ENCODE measurements around the gene MMP23B.
"Not testable (repeated sequence)": the region's sequence is repeated elsewhere in the genome, so short reads cannot be mapped to it uniquely, and the experiment has no call there.

Gene MMP23B

DNA sequence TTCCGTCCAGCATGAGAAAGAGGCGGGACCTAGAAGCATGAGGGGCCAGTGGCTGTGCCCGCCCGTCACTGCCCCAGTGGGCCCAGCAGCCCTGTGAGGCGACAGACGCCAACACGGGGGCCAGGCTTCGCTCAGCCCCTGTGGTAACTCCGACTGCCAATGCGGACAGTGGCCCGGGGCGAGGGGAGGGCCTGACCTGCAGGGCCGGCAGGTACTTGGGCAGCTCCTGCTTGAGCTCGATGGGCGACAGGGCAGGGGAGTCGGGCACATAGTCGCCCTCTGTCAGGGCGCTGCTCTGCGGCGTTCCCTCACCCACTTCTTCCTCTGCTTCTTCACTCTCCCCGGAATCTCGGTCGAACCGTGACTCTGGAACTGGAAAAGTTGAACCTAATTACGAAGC is 8.1 kb downstream of the MMP23B start:
- H3K36me3 ChIP-seq, result peaks cover 55% of the 10 kb centered on the region
- not testable (repeated sequence) for H3K4me3 ChIP-seq (ENCODE audit: low read depth in 1 of 2, low read length in 1 of 2); H3K9me3 ChIP-seq; H3K27me3 ChIP-seq; H3K27ac ChIP-seq; H3K4me1 ChIP-seq (ENCODE audit: control insufficient read depth in 1 of 2, insufficient read depth in 1 of 2, low read depth in 1 of 2, low read length in 1 of 2)

DNA sequence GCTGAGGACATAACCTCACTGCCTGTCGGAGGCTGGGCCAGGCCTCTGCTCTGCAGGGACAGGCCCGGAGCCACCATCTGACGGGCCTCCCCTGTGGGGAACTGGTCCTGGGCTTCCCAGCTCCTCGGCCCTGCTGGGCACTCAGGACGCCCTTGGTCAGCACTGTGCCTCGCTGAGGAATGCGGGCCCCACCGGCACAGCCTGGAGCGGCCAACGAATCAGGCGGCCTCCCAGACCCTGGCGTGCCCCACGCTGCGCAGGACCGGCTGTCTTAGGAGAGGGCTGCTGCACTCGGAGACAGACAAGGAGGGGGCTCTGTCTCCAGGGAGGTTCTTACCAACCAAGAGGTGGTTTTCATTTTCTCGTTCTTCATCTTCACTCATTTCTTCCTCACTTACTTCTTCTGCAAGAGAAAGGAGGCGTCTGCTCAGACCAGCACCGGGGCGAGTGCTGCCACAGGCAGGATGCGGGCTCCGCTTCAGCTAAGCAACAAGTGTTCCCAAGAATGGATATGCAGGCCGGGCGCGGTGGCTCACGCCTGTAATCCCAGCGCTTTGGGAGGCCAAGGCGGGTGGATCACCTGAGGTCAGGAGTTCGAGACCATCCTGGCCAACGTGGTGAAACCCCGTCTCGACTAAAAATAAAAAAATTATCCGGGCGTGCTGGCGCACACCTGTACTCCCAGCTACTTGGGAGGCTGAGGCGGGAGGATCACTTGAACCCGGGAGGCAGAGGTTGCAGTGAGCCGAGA is 8.9 kb downstream of the MMP23B start:
- H3K27ac ChIP-seq; H3K9me3 ChIP-seq; H3K27me3 ChIP-seq; H3K4me1 ChIP-seq (ENCODE audit: control insufficient read depth in 1 of 2, insufficient read depth in 1 of 2, low read depth in 1 of 2, low read length in 1 of 2); H3K4me3 ChIP-seq (ENCODE audit: low read depth in 1 of 2, low read length in 1 of 2): not testable (repeated sequence)
- H3K36me3 ChIP-seq, result peaks cover 58% of the 10 kb centered on the region

DNA sequence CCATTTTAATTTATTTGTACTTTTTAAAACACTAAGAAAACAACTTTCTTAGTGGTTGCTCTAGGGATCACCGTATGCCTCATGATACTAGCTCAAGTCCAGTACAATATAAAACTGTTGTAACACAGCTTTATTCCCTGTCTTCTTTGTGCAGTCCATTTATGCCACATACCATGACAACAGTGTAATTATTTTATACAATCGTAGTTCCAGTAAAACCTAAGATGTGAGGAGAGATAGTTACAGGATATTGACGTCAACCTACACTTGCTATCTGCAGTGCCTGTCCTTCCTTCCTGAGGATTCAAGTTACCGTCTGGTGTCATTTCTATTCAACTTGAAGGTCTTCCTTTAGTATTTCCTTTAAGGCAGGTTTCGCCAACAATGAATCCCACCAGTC is 14.4 kb downstream of the MMP23B start:
- not testable (repeated sequence) for H3K27me3 ChIP-seq; H3K4me3 ChIP-seq (ENCODE audit: low read depth in 1 of 2, low read length in 1 of 2); H3K9me3 ChIP-seq; H3K4me1 ChIP-seq (ENCODE audit: control insufficient read depth in 1 of 2, insufficient read depth in 1 of 2, low read depth in 1 of 2, low read length in 1 of 2); H3K27ac ChIP-seq
- peaks cover 49% of the 10 kb centered on the region for H3K36me3 ChIP-seq

DNA sequence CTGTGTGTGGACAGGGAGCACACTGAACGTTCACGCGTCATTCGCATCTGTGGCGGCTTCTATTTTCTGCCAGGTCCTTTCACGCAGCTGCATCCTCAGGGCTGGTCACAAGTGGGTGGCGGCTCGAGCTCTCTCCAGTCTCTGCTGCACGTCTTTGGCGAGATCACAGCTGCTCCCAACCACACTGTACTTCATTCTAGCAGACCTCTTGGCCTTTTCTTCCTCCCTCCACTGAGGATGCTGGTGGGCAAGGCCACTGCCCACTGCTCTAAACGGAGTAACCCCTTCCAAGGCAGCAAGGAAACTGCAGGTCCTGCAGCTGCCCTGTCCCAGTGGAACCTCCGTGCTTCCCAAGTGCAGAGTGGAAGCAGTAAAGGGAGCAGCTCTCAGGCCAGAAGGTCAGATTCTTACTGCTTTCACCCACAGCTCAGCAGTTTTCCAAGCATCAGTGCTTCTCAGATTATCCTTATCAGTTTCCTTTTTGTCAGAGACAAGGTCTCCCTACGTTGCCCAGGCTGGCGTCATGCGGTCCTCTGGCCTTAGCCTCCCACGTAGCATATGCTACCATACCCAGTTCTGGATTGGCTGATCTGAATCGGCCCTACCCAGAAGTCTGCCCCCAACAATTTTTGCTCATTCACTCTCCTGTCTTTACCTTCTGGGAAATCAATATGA is 15.7 kb downstream of the MMP23B start:
- H3K4me1 ChIP-seq (ENCODE audit: control insufficient read depth in 1 of 2, insufficient read depth in 1 of 2, low read depth in 1 of 2, low read length in 1 of 2); H3K27me3 ChIP-seq; H3K4me3 ChIP-seq (ENCODE audit: low read depth in 1 of 2, low read length in 1 of 2); H3K9me3 ChIP-seq; H3K27ac ChIP-seq: not testable (repeated sequence)
- peaks cover 58% of the 10 kb centered on the region for H3K36me3 ChIP-seq

DNA sequence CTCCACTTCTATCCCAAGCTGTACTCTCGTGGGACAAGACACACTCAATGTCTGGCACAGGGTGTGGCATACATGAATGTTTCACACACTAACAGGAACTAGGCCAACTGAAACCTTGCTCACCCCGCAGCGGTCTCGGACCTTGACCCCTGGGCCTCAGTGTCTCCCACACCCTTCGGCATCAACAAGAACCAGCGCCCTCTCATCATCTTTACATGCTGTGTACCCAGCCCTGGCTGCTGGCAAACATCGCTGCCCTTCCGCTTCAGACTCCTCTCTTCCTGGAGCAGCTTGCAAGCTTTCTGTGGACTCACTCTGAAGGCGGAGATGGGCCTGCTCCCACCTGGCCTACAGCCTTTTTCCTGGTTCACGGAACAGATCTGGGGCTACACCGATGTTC is 16.3 kb downstream of the MMP23B start:
- not testable (repeated sequence) for H3K4me3 ChIP-seq (ENCODE audit: low read depth in 1 of 2, low read length in 1 of 2); H3K27me3 ChIP-seq; H3K27ac ChIP-seq; H3K4me1 ChIP-seq (ENCODE audit: control insufficient read depth in 1 of 2, insufficient read depth in 1 of 2, low read depth in 1 of 2, low read length in 1 of 2); H3K9me3 ChIP-seq
- H3K36me3 ChIP-seq, result peaks cover 63% of the 10 kb centered on the region

DNA sequence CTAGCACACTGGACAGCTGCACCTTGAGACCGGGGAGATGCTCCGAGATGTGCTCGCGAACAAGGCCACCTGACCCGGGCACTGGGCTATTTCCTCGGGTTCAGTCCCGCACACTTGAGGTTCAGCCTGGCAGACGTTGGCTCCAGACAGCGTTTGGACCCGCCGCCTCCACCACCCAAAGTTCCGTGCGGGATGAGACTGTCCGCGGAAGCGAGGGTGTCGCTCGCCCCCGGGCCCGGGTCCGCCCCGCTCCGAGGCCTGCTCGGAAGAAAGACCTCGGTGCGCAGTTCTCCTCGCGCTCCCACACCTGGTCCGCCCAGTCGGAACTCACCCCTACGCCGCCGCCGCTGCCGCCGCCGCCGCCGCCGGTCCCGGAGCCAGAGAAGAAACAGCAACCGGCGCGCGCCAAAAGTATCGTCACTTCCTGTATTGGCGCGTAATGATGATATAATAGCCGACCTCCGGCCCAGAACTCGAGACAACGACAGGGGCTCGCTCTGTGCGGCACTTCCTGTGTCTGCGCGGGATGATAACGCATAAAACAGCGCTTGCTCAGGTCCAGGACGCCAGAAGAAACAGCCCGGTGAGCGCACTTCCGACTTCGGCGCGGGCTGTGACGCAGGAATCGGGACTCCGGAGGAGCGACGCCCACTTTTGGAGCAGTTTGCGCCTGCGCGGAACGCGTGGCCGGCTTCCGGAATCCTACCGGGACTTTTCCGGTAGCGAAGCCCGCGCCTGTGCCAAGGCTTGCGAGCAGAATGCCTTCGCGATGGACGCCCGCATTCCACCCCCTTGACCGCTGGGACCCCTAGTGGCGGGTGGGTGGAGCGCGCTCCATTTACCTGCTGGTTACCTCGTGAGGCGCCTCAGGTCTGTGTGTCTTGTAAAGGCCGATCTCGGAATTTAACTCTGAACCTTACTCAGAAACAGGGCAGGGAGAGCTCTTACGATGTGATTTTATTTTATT is 26.9 kb downstream of the MMP23B start, which contains the start of gene CDK11B:
Gene CDK11B, minus strand, starts transcription at position 422 of the 967 bp plus-strand sequence. CDS start 1,519 bp downstream, outside the sequence.
- peaks cover 11 to 24% of the 10 kb centered on the region in 2 experiments for H3K4me1 ChIP-seq (ENCODE audit: control insufficient read depth in 1 of 2, insufficient read depth in 1 of 2, low read depth in 1 of 2, low read length in 1 of 2)
- peaks cover 33% of the 10 kb centered on the region for H3K36me3 ChIP-seq
- H3K9me3 ChIP-seq, H3K27me3 ChIP-seq: not testable (repeated sequence)
- H3K4me3 ChIP-seq (ENCODE audit: low read depth in 1 of 2, low read length in 1 of 2), result peak within 1 kb of the TSS; percentile 73 to 81
- TF ChIP-seq, protein P1, sequence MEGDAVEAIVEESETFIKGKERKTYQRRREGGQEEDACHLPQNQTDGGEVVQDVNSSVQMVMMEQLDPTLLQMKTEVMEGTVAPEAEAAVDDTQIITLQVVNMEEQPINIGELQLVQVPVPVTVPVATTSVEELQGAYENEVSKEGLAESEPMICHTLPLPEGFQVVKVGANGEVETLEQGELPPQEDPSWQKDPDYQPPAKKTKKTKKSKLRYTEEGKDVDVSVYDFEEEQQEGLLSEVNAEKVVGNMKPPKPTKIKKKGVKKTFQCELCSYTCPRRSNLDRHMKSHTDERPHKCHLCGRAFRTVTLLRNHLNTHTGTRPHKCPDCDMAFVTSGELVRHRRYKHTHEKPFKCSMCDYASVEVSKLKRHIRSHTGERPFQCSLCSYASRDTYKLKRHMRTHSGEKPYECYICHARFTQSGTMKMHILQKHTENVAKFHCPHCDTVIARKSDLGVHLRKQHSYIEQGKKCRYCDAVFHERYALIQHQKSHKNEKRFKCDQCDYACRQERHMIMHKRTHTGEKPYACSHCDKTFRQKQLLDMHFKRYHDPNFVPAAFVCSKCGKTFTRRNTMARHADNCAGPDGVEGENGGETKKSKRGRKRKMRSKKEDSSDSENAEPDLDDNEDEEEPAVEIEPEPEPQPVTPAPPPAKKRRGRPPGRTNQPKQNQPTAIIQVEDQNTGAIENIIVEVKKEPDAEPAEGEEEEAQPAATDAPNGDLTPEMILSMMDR (IDR thresholded peaks at IDR 0.05), result peak; percentile 43
- H3K27ac ChIP-seq, result peak within 1 kb of the TSS; percentile 100

DNA sequence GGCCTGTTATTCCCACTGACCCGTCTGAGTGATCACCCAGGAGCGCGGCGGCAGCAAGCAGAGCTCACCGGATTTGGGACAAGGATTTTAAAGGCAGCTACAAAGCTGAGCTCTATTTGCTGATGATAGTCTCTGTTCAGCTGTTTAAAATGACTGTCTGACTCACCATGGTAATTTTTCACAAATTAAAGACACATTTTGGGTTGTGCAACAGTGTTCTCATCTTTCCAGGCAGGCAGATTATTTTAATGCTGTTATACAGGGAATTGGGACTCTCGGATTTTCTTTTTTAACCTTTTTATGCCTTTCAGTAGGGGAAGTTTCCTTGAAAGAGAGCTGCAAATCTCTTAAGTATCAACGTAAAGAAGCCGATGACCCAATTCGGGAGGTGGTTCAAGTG is 30.4 kb downstream of the MMP23B start:
- not testable (repeated sequence) for H3K9me3 ChIP-seq; H3K27me3 ChIP-seq; H3K4me3 ChIP-seq (ENCODE audit: low read depth in 1 of 2, low read length in 1 of 2)
- Histone ChIP-seq H3K4me1 (ENCODE audit: control insufficient read depth in 1 of 2, insufficient read depth in 1 of 2, low read depth in 1 of 2, low read length in 1 of 2) (peaks cover 11 to 24% of the 10 kb centered on the region in 2 experiments), H3K36me3 (peaks cover 25% of the 10 kb centered on the region), H3K27ac (peak overlapping the region; percentile 55)

DNA sequence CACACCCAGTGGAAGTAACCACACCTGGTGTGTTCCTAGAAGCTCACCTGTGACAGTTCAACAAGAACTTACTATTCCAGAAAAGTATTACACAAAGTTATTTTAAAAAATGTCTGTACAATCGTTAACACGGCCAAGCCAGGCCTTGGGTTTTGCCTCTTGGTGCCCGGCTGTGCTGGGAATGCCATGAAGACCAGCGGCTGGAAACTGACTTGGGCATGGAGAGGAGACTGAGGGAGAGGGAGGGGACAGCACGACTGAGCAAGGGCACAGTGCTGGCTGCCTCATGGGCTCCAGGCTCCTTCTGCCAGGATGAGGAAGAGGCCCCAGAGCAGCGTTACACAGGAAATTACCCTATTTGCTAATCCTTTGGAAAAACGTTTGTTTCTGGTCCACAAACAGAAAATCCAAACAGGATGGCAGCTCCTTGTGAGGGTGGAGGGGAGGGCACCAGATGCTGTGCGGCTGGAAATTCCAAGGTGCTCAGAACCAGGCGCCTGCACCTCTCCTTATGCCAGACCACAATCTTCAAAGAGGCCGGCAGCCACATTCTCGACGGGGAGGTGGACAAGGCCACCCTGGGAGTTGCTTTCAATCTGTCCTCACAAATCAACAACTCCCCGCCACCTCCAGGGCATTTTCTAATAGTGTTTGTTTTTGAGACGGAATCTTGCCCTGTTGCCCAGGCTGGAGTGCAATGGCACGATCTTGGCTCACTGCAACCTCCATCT is 31.0 kb downstream of the MMP23B start:
- H3K27ac ChIP-seq, result peak overlapping the region; percentile 55
- H3K4me3 ChIP-seq (ENCODE audit: low read depth in 1 of 2, low read length in 1 of 2), result not testable (repeated sequence)

DNA sequence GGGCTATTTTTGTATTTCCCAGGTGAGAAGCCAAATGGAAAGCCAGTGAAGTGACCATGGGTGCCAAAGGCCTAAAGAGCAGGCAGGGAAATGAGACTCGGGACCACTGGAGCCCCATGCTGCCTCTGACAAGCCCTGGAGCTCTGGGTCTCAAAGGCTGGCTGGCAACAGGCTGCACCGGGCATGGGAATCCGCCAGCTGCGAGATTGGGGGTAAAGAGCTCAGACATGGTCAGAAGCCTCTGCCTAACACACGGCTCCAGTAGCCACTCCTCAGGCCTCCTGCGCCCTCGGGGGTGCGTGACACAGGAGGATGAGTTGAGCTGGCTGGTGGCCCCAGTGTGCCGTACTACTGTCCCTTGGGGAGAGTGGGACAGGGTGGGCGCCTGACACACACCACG is 32.3 kb downstream of the MMP23B start:
- not testable (repeated sequence) for H3K9me3 ChIP-seq; H3K27me3 ChIP-seq; H3K27ac ChIP-seq; H3K4me3 ChIP-seq (ENCODE audit: low read depth in 1 of 2, low read length in 1 of 2)
- Histone ChIP-seq H3K36me3 (peaks cover 43% of the 10 kb centered on the region), H3K4me1 (ENCODE audit: control insufficient read depth in 1 of 2, insufficient read depth in 1 of 2, low read depth in 1 of 2, low read length in 1 of 2) (peaks cover 11 to 19% of the 10 kb centered on the region in 2 experiments)

More for the DNA sequence above, 31.0 kb downstream of the MMP23B start:
- not testable (repeated sequence) for H3K9me3 ChIP-seq, H3K27me3 ChIP-seq
- peaks cover 31% of the 10 kb centered on the region for H3K36me3 ChIP-seq
- peaks cover 11 to 21% of the 10 kb centered on the region in 2 experiments for H3K4me1 ChIP-seq (ENCODE audit: control insufficient read depth in 1 of 2, insufficient read depth in 1 of 2, low read depth in 1 of 2, low read length in 1 of 2)
